Activated naive CD4-positive, alpha-beta T cell treated with anti-CD3 and anti-CD28 coated beads for 36 hours (primary cell): ENCODE data around the gene FAM163A. TPM values are rescaled to one million over a fixed set of nuclear protein-coding genes. Genes with fewer than 3 reads are reported as not detected.

ENCODE experiments used
- CTCF ChIA-PET: fragments of 350-600 bp; sonication (Branson Sonifier 250); formaldehyde crosslinking; loops from one replicate; lab custom pipeline; 2021; ENCODE audit warnings: antibody characterized with exemption; lab: Charles Lee
- DNase-seq: peaks from one replicate; pipeline ENCODE4 v3.0.0-alpha.2; 2020
- H3K27ac Mint-ChIP-seq: one replicate; pipeline ENCODE4 v1.8.0; 2021; ENCODE audit warnings: mild to moderate bottlenecking, mixed read lengths
- H3K27me3 Mint-ChIP-seq: one replicate; pipeline ENCODE4 v1.8.0; 2021; ENCODE audit warnings: low read depth, mixed read lengths
- H3K36me3 Mint-ChIP-seq: one replicate; pipeline ENCODE4 v1.8.0; 2021; ENCODE audit warnings: low read depth, mixed read lengths
- H3K4me1 Mint-ChIP-seq: one replicate; pipeline ENCODE4 v1.8.0; 2021; ENCODE audit warnings: low read depth, mixed read lengths
- H3K4me3 Mint-ChIP-seq: one replicate; pipeline ENCODE4 v1.8.0; 2021; ENCODE audit warnings: mild to moderate bottlenecking, moderate library complexity, mixed read lengths
- H3K9me3 Mint-ChIP-seq: one replicate; pipeline ENCODE4 v1.8.0; 2021; ENCODE audit warnings: mixed read lengths
- intact Hi-C: fragments of 100-400 bp; cut with micrococcal nuclease; formaldehyde crosslinking; loops from one replicate; pipeline ENCODE4 v1.15.1; 2023
- total RNA-seq, 2 experiments: library from RNA; stranded (reverse); gene quantifications; one replicate each; pipeline ENCODE4 v1.2.3, GENCODE V29; 2021

The FAM163A gene
- total RNA-seq, 2 experiments from 2014 or later = 0.10 TPM; not detected in 1

DNA sequence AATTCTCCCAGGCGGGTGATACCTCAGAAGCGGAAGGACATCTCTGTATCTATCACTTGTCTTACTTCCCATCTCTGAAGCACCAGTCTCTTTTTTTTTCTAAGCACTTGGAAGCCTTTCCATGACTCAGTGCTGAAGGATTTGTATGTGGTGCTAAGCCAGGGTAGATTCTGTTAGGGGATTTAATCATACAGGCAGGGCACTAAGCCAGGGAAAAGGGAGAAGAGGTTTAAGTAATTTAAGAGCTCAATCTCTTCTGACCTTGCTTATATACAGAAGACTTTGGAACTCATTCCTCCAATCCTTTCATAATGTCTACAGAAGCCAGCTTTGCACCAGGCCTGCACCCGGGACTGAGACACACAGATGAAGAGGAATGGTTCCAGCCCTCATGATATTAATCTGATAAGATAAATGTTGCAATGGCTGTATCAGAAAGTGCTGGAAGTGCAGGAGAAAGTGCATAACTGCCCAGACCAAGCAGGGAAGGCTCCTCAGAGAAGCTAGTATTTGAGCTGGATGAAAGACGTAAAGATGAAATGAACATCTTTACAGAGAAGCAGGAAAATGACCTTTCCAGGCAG is 11.0 kb downstream of the FAM163A start:
- Mint-ChIP-seq H3K4me3 (no peak overlapping the region), H3K36me3 (no peaks in the 10 kb centered on the region), H3K27me3 (peaks cover 7% of the 10 kb centered on the region), H3K27ac (no peak overlapping the region), H3K9me3 (no peaks in the 10 kb centered on the region), H3K4me1 (no peaks in the 10 kb centered on the region)
- DNase-seq = no peak
- CTCF ChIA-PET = interaction anchor here (0.7 kb wide), 1 partner anchor 60 kb away, joined by 3 read pairs; no protein-coding TSS in a partner anchor
- intact Hi-C loops = no loop called here

GRCh38 chr1:179757933-179758332 is 14.8 kb downstream of the FAM163A start:
- Mint-ChIP-seq H3K27me3 (no peaks in the 10 kb centered on the region), H3K4me3 (no peak overlapping the region), H3K36me3 (no peaks in the 10 kb centered on the region), H3K27ac (no peak overlapping the region), H3K4me1 (no peaks in the 10 kb centered on the region), H3K9me3 (no peaks in the 10 kb centered on the region)
- no peak for DNase-seq
- CTCF ChIA-PET = interaction anchor here (2.1 kb wide), 1 partner anchor 52 kb away, joined by 10 read pairs; no protein-coding TSS in a partner anchor
- intact Hi-C loops = no loop called here

- no peak overlapping the region for H3K27ac Mint-ChIP-seq
- DNase-seq = no peak
- CTCF ChIA-PET = interaction anchor here (0.7 to 1.3 kb wide), 2 partner anchors 54 kb away, joined by 3 to 9 read pairs; no protein-coding TSS in a partner anchor
- intact Hi-C loops = no loop called here
- H3K36me3 Mint-ChIP-seq = no peaks in the 10 kb centered on the region
- H3K4me3 Mint-ChIP-seq = no peak overlapping the region
- no peaks in the 10 kb centered on the region for H3K9me3 Mint-ChIP-seq
- H3K4me1 Mint-ChIP-seq = no peaks in the 10 kb centered on the region
- no peaks in the 10 kb centered on the region for H3K27me3 Mint-ChIP-seq
Observed at GRCh38 chr1:179760521-179760920, 17.4 kb downstream of the FAM163A start.

- no peaks in the 10 kb centered on the region for H3K4me1 Mint-ChIP-seq
- DNase-seq = no peak
- no peaks in the 10 kb centered on the region for H3K9me3 Mint-ChIP-seq
- CTCF ChIA-PET = interaction anchor here (0.7 to 3.0 kb wide), 3 partner anchors 48 to 55 kb away, joined by 3 to 15 read pairs (median 9); no protein-coding TSS in a partner anchor
- H3K27ac Mint-ChIP-seq = no peak overlapping the region
- intact Hi-C loops = no loop called here
- H3K27me3 Mint-ChIP-seq = no peaks in the 10 kb centered on the region
- H3K36me3 Mint-ChIP-seq = no peaks in the 10 kb centered on the region
- no peak overlapping the region for H3K4me3 Mint-ChIP-seq
Observed at GRCh38 chr1:179761296-179761695, 18.2 kb downstream of the FAM163A start.

GRCh38 chr1:179761846-179762640 is 19.0 kb downstream of the FAM163A start:
- intact Hi-C loops = no loop called here
- H3K27me3 Mint-ChIP-seq = no peaks in the 10 kb centered on the region
- H3K4me3 Mint-ChIP-seq = no peak overlapping the region
- H3K27ac Mint-ChIP-seq = no peak overlapping the region
- no peaks in the 10 kb centered on the region for H3K9me3 Mint-ChIP-seq
- no peaks in the 10 kb centered on the region for H3K36me3 Mint-ChIP-seq
- no peaks in the 10 kb centered on the region for H3K4me1 Mint-ChIP-seq
- no peak for DNase-seq
- CTCF ChIA-PET = interaction anchor here (0.7 to 3.0 kb wide), 6 partner anchors 14 to 1229 kb away, joined by 3 to 15 read pairs (median 4); no protein-coding TSS in a partner anchor

DNA sequence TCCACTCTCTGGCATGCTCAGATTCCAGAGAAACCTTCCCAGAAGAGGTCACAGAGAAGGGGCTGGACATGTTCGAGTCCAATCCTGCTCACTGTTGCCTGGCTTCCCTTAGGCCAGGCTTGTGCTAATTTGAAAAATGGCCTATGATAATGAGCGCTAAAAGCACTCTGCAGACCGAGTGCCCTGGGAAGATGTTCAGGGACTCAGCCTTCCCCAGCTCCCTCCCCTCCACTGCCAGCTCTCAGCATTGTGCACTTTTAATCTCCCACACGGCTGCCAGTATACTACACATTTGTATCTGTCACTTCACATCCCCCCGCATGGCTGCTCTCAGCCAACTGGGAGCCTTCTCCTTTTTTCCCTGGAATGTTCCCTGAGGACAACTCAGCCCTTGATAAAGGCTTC is 24.1 kb downstream of the FAM163A start:
- Mint-ChIP-seq H3K9me3 (peaks cover 2% of the 10 kb centered on the region), H3K27ac (no peak overlapping the region), H3K36me3 (no peaks in the 10 kb centered on the region), H3K27me3 (no peaks in the 10 kb centered on the region), H3K4me3 (no peak overlapping the region), H3K4me1 (no peaks in the 10 kb centered on the region)
- DNase-seq = no peak
- intact Hi-C loops = no loop called here
- CTCF ChIA-PET = no interaction called here

DNA sequence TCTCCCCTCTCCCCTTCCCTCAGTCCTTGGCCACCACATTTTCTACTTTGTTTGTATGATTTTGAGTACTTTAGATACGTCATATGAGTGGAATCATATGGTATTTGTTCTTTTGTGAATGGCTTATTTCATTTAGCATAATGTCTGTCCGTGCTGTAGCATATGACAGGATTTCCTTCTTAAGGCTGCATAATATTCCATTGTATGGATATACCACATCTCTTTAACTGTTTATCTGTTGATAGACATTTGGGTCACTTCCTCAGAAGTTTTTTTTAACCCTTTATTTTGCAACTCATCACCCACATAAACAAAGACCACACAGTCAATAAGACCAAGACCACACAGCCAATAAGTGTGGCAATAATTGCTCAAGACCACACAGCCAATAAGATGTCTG is 24.9 kb downstream of the FAM163A start:
- H3K4me3 Mint-ChIP-seq = no peak overlapping the region
- no peaks in the 10 kb centered on the region for H3K36me3 Mint-ChIP-seq
- H3K27me3 Mint-ChIP-seq = no peaks in the 10 kb centered on the region
- H3K4me1 Mint-ChIP-seq = no peaks in the 10 kb centered on the region
- H3K27ac Mint-ChIP-seq = no peak overlapping the region
- CTCF ChIA-PET = no interaction called here
- intact Hi-C loops = no loop called here
- peaks cover 2% of the 10 kb centered on the region for H3K9me3 Mint-ChIP-seq
- no peak for DNase-seq

DNA sequence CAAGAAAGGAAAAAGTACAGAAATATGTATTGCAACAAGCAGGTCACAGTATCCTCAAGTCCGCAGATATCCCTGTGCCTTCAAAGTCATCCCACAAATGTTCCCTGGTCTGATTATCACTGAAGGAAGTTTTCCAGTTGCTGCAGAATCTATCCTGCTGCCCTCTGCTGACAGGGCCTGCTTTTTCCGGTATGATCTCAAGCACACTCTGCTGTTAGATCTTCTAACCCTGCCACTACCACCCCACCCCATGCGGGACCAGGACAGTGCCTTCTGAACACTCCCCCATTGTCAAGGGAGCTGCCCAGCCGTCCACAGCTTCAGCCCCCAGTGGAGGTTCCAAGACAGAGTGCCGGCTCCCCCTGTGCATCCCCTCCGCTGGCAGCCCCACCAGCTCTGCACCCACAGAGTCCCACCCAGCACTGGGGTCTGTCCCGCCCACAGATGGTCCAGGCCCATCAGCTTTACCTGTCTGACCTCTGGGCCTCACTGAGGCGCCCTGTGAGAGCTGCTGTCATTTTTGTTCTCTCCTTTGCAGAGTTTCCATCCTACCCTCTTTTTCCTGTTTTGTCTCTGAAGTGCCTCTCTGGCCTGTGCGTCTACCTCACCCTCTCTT is 27.9 kb downstream of the FAM163A start:
- no peaks in the 10 kb centered on the region for H3K4me1 Mint-ChIP-seq
- no peak for DNase-seq
- no peak overlapping the region for H3K27ac Mint-ChIP-seq
- no peaks in the 10 kb centered on the region for H3K27me3 Mint-ChIP-seq
- intact Hi-C loops = no loop called here
- H3K36me3 Mint-ChIP-seq = no peaks in the 10 kb centered on the region
- no peak overlapping the region for H3K4me3 Mint-ChIP-seq
- CTCF ChIA-PET = interaction anchor here (0.9 to 1.0 kb wide), 2 partner anchors 39 to 43 kb away, joined by 3 to 5 read pairs; no protein-coding TSS in a partner anchor
- H3K9me3 Mint-ChIP-seq = peaks cover 2% of the 10 kb centered on the region

DNA sequence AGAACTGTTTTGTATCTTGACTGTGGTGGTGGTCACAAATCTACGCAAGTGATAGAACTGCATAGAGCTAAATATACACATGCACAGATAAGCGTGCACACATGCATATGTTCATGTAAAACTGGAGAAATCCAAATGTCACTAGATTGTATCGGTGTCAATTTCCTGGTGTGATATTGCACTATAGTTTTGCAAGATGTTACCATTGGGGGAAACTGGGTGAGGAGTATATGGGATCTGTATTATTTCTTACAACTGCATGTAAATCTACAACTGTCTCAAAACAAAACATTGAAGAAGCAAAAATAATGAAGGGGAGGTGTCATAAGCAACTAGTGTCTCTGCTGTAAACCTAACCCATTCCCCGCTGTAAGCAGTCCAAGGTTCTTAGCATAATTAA is 30.2 kb downstream of the FAM163A start:
- Mint-ChIP-seq H3K27me3 (no peaks in the 10 kb centered on the region), H3K36me3 (no peaks in the 10 kb centered on the region), H3K27ac (no peak overlapping the region), H3K4me3 (no peak overlapping the region), H3K4me1 (no peaks in the 10 kb centered on the region), H3K9me3 (peaks cover 1% of the 10 kb centered on the region)
- CTCF ChIA-PET = interaction anchor here (0.9 to 1.1 kb wide), 2 partner anchors 41 to 67 kb away, joined by 3 read pairs; no protein-coding TSS in a partner anchor
- DNase-seq = no peak
- intact Hi-C loops = no loop called here

- DNase-seq = no peak
- Mint-ChIP-seq H3K4me3 (no peak overlapping the region), H3K9me3 (no peaks in the 10 kb centered on the region), H3K36me3 (no peaks in the 10 kb centered on the region), H3K27me3 (no peaks in the 10 kb centered on the region), H3K4me1 (no peaks in the 10 kb centered on the region), H3K27ac (no peak overlapping the region)
- intact Hi-C loops = no loop called here
- CTCF ChIA-PET = interaction anchor here (0.5 kb wide), 1 partner anchor 68 kb away, joined by 3 read pairs; no protein-coding TSS in a partner anchor
Observed at GRCh38 chr1:179774000-179774399, 30.9 kb downstream of the FAM163A start.

DNA sequence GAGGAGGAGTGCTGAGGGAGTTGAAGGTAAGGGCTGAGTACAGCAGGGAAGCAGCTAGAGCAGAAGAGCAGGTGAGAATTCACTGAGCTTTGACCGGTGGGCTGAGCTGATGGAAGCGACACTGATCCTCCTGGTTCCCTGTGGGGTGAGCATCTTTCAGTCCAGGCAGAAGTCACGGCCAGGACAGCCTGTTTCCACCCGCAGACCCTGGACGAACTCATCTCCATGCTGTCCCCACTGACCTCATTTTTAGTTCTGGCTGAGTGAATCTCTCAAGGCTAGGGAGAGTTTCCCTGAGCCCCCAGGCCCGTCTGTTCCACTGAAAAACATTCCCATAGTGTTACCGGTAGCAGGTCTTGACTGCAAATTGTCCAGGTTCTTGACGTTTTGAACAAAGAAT is 31.5 kb downstream of the FAM163A start:
- no peak overlapping the region for H3K4me3 Mint-ChIP-seq
- intact Hi-C loops = no loop called here
- DNase-seq = no peak
- no peak overlapping the region for H3K27ac Mint-ChIP-seq
- H3K4me1 Mint-ChIP-seq = no peaks in the 10 kb centered on the region
- CTCF ChIA-PET = no interaction called here
- no peaks in the 10 kb centered on the region for H3K9me3 Mint-ChIP-seq
- H3K27me3 Mint-ChIP-seq = no peaks in the 10 kb centered on the region
- H3K36me3 Mint-ChIP-seq = no peaks in the 10 kb centered on the region

- H3K4me1 Mint-ChIP-seq = no peaks in the 10 kb centered on the region
- H3K9me3 Mint-ChIP-seq = no peaks in the 10 kb centered on the region
- no peaks in the 10 kb centered on the region for H3K27me3 Mint-ChIP-seq
- no peak for DNase-seq
- no peak overlapping the region for H3K4me3 Mint-ChIP-seq
- no peaks in the 10 kb centered on the region for H3K36me3 Mint-ChIP-seq
- H3K27ac Mint-ChIP-seq = no peak overlapping the region
- CTCF ChIA-PET = no interaction called here
- intact Hi-C loops = no loop called here
Observed at GRCh38 chr1:179775009-179775408, 31.9 kb downstream of the FAM163A start.
